Smooth muscle cell (in vitro differentiated cells): ENCODE results near the gene LTBP2. TPM values are rescaled to one million over a fixed set of nuclear protein-coding genes. Genes with fewer than 3 reads are reported as not detected.

Experiments
- DNase-seq: peaks from one replicate; lab custom pipeline; 2025; ENCODE audit not compliant: unreplicated experiment; lab: John Stamatoyannopoulos, UW
- H2AFZ ChIP-seq: fragments of 200-600 bp; sonication (generic); 2 replicates; pipeline ENCODE4 v1.6.0; 2016; ENCODE audit warnings: antibody characterized with exemption, low read depth, mild to moderate bottlenecking
- H3F3A ChIP-seq: fragments of 200-600 bp; sonication (generic); 2 replicates; pipeline ENCODE4 v1.6.0; 2017; ENCODE audit warnings: antibody characterized with exemption, low read depth
- H3K27ac ChIP-seq: fragments of 200-600 bp; sonication (generic); 2 replicates; pipeline ENCODE4 v1.5.1; 2016; ENCODE audit warnings: low read depth, mild to moderate bottlenecking
- H3K27me3 ChIP-seq: fragments of 200-600 bp; sonication (generic); 2 replicates; pipeline ENCODE4 v1.6.1; 2016; ENCODE audit warnings: low read depth, mild to moderate bottlenecking
- H3K36me3 ChIP-seq: fragments of 200-600 bp; sonication (generic); 2 replicates; pipeline ENCODE4 v1.5.1; 2016; ENCODE audit warnings: low read depth
- H3K4me1 ChIP-seq: fragments of 200-600 bp; sonication (generic); 2 replicates; pipeline ENCODE4 v1.5.1; 2016; ENCODE audit warnings: low read depth
- H3K4me2 ChIP-seq: fragments of 200-600 bp; sonication (generic); 2 replicates; pipeline ENCODE4 v1.6.0; 2016; ENCODE audit warnings: mild to moderate bottlenecking
- H3K4me3 ChIP-seq: fragments of 200-600 bp; sonication (generic); 2 replicates; pipeline ENCODE4 v1.5.1; 2016; ENCODE audit warnings: mild to moderate bottlenecking
- H3K79me2 ChIP-seq: fragments of 200-600 bp; sonication (generic); 2 replicates; pipeline ENCODE4 v1.6.0; 2016; ENCODE audit warnings: low read depth, mild to moderate bottlenecking
- H3K9ac ChIP-seq: fragments of 200-600 bp; sonication (generic); 2 replicates; pipeline ENCODE4 v1.6.0; 2016; ENCODE audit warnings: low read depth
- H3K9me3 ChIP-seq: fragments of 200-600 bp; sonication (generic); replicated peaks from 2 replicates; pipeline ENCODE4 v1.5.1; 2016; ENCODE audit warnings: low read depth
- H4K20me1 ChIP-seq: fragments of 200-600 bp; sonication (generic); 2 replicates; pipeline ENCODE4 v1.6.0; 2016; ENCODE audit warnings: low read depth
- WGBS: methylation state at CpG from one replicate; pipeline ENCODE4 v1.1.7; 2016; ENCODE audit warnings: low lambda C conversion rate; 5-methylcytosine and 5-hydroxymethylcytosine counted together
- polyA plus RNA-seq: library from polyadenylated mRNA; unstranded; fragments of >200 nt; fragmentation: Nextera tagmentation; extraction: Ambion mirVana; gene quantifications from 2 replicates; pipeline ENCODE4 v1.2.1, GENCODE V29; 2016
- total RNA-seq: library from RNA; depleted of rRNA; stranded (reverse); fragments of >200 nt; gene quantifications from 2 replicates; pipeline ENCODE4 v1.2.3, GENCODE V29; 2014
- TF ChIP-seq, protein P1 (sequence below): fragments of 200-600 bp; sonication (generic); IDR thresholded peaks from 2 replicates; pipeline ENCODE4 v1.5.1; 2017; ENCODE audit warnings: borderline replicate concordance, mild to moderate bottlenecking, antibody characterized with exemption; ENCODE audit not compliant: insufficient read depth, poor library complexity, severe bottlenecking

Gene LTBP2
- total and polyA plus RNA-seq, 2 experiments from 2014 or later = 90.1 to 108 TPM

DNA sequence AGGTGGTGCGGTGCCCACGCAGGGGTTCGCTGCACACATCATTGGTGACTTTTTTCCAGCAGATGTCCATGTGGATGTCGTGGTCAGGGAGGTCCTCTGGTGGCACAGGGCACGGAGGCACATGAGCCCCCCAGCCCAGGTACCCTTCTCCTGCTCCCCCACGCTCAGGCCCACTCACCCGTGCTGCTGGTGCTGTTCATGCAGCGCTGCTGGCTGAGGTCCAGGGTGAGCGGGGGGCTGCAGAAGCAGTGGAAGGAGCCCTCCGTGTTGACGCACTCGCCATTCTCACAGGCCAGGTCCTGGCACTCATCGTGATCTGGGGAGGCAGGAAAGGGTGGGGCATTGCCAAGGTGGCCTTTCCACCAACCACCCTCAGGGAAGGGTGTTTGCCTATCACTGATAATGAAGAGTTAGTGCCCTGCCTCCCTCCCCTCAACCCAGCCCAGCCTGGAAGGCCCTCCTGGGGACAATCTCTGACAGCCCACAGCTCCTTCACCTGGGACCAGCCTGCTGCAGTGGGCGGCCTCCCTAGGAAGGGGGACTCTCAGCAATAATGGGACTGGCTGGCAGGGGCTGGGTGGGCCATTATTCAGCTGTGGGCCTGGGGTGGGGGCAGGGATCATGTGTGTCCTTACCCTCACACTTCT lies 108.6 kb downstream of the LTBP2 start:
- Histone ChIP-seq H3K4me1 (peaks cover 6% of the 10 kb centered on the region), H3K27ac (no peak overlapping the region), H3F3A (peaks cover 5% of the 10 kb centered on the region), H3K79me2 (no peaks in the 10 kb centered on the region), H4K20me1 (no peaks in the 10 kb centered on the region), H3K9ac (no peak overlapping the region), H3K4me3 (no peak overlapping the region), H3K9me3 (no peaks in the 10 kb centered on the region), H3K4me2 (no peak overlapping the region), H3K36me3 (no peaks in the 10 kb centered on the region), H2AFZ (no peak overlapping the region), H3K27me3 (no peaks in the 10 kb centered on the region)
- WGBS = 94% methylated on average over 13 of the region's 14 CpGs
- TF ChIP-seq, protein P1, sequence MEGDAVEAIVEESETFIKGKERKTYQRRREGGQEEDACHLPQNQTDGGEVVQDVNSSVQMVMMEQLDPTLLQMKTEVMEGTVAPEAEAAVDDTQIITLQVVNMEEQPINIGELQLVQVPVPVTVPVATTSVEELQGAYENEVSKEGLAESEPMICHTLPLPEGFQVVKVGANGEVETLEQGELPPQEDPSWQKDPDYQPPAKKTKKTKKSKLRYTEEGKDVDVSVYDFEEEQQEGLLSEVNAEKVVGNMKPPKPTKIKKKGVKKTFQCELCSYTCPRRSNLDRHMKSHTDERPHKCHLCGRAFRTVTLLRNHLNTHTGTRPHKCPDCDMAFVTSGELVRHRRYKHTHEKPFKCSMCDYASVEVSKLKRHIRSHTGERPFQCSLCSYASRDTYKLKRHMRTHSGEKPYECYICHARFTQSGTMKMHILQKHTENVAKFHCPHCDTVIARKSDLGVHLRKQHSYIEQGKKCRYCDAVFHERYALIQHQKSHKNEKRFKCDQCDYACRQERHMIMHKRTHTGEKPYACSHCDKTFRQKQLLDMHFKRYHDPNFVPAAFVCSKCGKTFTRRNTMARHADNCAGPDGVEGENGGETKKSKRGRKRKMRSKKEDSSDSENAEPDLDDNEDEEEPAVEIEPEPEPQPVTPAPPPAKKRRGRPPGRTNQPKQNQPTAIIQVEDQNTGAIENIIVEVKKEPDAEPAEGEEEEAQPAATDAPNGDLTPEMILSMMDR = no peak
- no peak for DNase-seq

DNA sequence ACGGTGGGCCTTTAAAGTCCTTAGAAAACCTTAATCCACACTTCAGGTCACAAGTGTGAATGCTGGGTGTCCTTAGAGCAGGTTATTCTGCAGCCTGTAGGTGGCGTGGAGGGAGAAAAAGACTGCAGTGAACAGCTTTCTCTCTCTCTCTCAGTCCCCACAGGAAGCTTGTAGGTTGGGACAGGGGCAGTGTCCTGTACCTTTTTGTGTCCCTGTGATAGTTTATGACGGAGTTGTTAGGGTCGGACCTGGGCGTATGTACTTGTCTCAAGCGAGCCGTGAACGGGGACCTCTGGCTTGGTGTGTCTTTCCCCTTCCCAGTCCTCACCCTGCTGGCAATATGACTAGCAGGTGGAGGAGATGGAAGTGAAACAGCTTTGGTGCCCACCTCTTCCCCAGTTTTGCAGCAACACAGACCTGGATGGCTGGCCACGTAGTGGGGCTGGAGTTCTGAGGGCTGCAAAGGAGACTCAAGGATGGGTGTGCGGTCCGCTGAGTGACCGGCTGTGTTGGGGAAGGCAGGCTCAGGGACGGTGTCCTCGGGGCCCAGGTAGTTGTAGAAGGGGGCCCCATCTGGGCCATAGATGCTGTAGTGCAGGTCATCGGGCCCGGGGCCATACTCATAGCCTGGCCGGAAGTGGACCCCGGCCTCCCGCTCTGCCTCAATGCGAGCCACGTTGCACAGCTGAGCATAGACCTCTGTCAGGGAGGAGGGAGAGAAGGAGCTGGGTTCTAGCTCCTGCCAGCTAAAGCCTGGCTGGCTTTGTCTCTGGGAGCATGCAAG lies 109.6 kb downstream of the LTBP2 start:
- no peak overlapping the region for H2AFZ ChIP-seq

DNA sequence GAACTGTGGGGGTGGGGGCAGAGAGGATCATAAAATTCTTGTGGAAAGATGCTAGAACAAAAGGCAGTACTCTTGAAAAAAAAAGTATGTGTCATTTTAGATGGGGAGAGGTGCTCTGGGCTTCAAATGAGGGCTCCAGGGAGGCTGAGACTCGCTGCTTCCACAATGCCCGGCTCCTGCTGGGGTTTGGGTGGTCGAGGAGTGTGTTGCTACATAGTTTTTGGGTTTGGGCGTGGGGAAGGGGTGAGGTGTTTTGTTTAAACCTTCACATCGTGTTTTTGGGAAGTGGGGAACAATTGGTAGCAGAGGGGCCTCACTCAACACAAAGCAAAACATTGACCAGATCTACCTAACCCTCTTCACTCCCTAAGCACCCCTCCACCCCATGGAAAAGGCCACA lies 110.3 kb downstream of the LTBP2 start:
- WGBS = 92% methylated on average over 5 of the region's 5 CpGs
- Histone ChIP-seq H3K9ac (no peak overlapping the region), H3K4me3 (no peak overlapping the region), H3K27me3 (no peaks in the 10 kb centered on the region), H3F3A (peaks cover 6% of the 10 kb centered on the region), H4K20me1 (no peaks in the 10 kb centered on the region), H3K27ac (no peak overlapping the region), H2AFZ (no peak overlapping the region), H3K4me2 (no peak overlapping the region), H3K36me3 (no peaks in the 10 kb centered on the region), H3K9me3 (no peaks in the 10 kb centered on the region), H3K79me2 (no peaks in the 10 kb centered on the region), H3K4me1 (peaks cover 6% of the 10 kb centered on the region)
- no peak for DNase-seq
- TF ChIP-seq, protein P1 = no peak

More for the DNA sequence above, 109.6 kb downstream of the LTBP2 start:
- WGBS = 85% methylated on average over 21 of the region's 21 CpGs
- no peak overlapping the region for H3K4me2 ChIP-seq
- peaks cover 6% of the 10 kb centered on the region for H3K4me1 ChIP-seq
- H3K4me3 ChIP-seq = no peak overlapping the region
- H3K79me2 ChIP-seq = no peaks in the 10 kb centered on the region
- no peak overlapping the region for H3K9ac ChIP-seq
- TF ChIP-seq, protein P1 = peak; percentile 18
- H3F3A ChIP-seq = peaks cover 5% of the 10 kb centered on the region
- no peak overlapping the region for H3K27ac ChIP-seq
- H4K20me1 ChIP-seq = no peaks in the 10 kb centered on the region
- no peaks in the 10 kb centered on the region for H3K36me3 ChIP-seq
- no peaks in the 10 kb centered on the region for H3K27me3 ChIP-seq
- no peaks in the 10 kb centered on the region for H3K9me3 ChIP-seq
- DNase-seq = no peak
